ENCODE results near the gene LIMS1. TPM values are rescaled to one million over a fixed set of nuclear protein-coding genes. Genes with fewer than 3 reads are reported as not detected.

LIMS1 gene
- total RNA-seq, 1 experiment from 2014 or later: 70.9 TPM

GRCh38 chr2:108628936-108629335 lies 94.7 kb downstream of the LIMS1 start:
- Mint-ChIP-seq H3K9me3 (ENCODE audit: unreplicated experiment) (no peaks in the 10 kb centered on the region), H3K27me3 (ENCODE audit: insufficient read depth, unreplicated experiment) (no peaks in the 10 kb centered on the region), H3K36me3 (ENCODE audit: insufficient read depth, unreplicated experiment) (no peaks in the 10 kb centered on the region), H3K4me1 (ENCODE audit: insufficient read depth, unreplicated experiment) (peaks cover 34% of the 10 kb centered on the region), H3K4me3 (ENCODE audit: unreplicated experiment) (no peak overlapping the region), H3K27ac (ENCODE audit: low read depth, unreplicated experiment) (no peak overlapping the region)
- POLR2A ChIA-PET: interaction anchor here (0.6 to 3.4 kb wide), 5 partner anchors 7 to 96 kb away, joined by 3 to 18 read pairs (median 3); no protein-coding TSS in a partner anchor
- intact Hi-C loops (cut with micrococcal nuclease): no loop called here
- no peak for TF ChIP-seq CTCF (IDR thresholded peaks at IDR 0.05; ENCODE audit: unreplicated experiment)
- BruUV-seq (replicated peaks): no TSS peak
- no peak for DNase-seq (ENCODE audit: unreplicated experiment)
- CTCF ChIA-PET: interaction anchor here (0.7 to 10.9 kb wide), 6 partner anchors 9 to 309 kb away, joined by 3 to 138 read pairs (median 5); no protein-coding TSS in a partner anchor

- ChIA-PET CTCF (interaction anchor here (0.6 to 10.9 kb wide), 4 partner anchors 9 to 85 kb away, joined by 3 to 138 read pairs (median 8); no protein-coding TSS in a partner anchor), POLR2A (interaction anchor here (0.6 to 3.4 kb wide), 5 partner anchors 8 to 96 kb away, joined by 3 to 18 read pairs (median 3); no protein-coding TSS in a partner anchor)
- Mint-ChIP-seq H3K9me3 (ENCODE audit: unreplicated experiment) (no peaks in the 10 kb centered on the region), H3K36me3 (ENCODE audit: insufficient read depth, unreplicated experiment) (no peaks in the 10 kb centered on the region), H3K27ac (ENCODE audit: low read depth, unreplicated experiment) (no peak overlapping the region), H3K27me3 (ENCODE audit: insufficient read depth, unreplicated experiment) (no peaks in the 10 kb centered on the region), H3K4me1 (ENCODE audit: insufficient read depth, unreplicated experiment) (peaks cover 37% of the 10 kb centered on the region), H3K4me3 (ENCODE audit: unreplicated experiment) (no peak overlapping the region)
- no TSS peak for BruUV-seq (replicated peaks)
- intact Hi-C loops (cut with micrococcal nuclease): no loop called here
- DNase-seq (ENCODE audit: unreplicated experiment): no peak
- TF ChIP-seq CTCF (IDR thresholded peaks at IDR 0.05; ENCODE audit: unreplicated experiment): no peak
These were observed 95.1 kb downstream of the LIMS1 start for GRCh38 chr2:108629417-108629816.

GRCh38 chr2:108630567-108631405 lies 96.5 kb downstream of the LIMS1 start:
- no peak overlapping the region for H3K4me3 Mint-ChIP-seq (ENCODE audit: unreplicated experiment)
- peak; percentile 51 for DNase-seq (ENCODE audit: unreplicated experiment)
- POLR2A ChIA-PET: interaction anchor here (0.6 to 3.4 kb wide), 5 partner anchors 9 to 36 kb away, joined by 3 to 18 read pairs (median 5); no protein-coding TSS in a partner anchor
- peaks cover 37% of the 10 kb centered on the region for H3K4me1 Mint-ChIP-seq (ENCODE audit: insufficient read depth, unreplicated experiment)
- H3K9me3 Mint-ChIP-seq (ENCODE audit: unreplicated experiment): no peaks in the 10 kb centered on the region
- no TSS peak for BruUV-seq (replicated peaks)
- TF ChIP-seq CTCF (IDR thresholded peaks at IDR 0.05; ENCODE audit: unreplicated experiment): no peak
- H3K36me3 Mint-ChIP-seq (ENCODE audit: insufficient read depth, unreplicated experiment): no peaks in the 10 kb centered on the region
- CTCF ChIA-PET: interaction anchor here (1.8 to 2.4 kb wide), 3 partner anchors 10 to 37 kb away, joined by 4 to 9 read pairs (median 9); no protein-coding TSS in a partner anchor
- H3K27me3 Mint-ChIP-seq (ENCODE audit: insufficient read depth, unreplicated experiment): no peaks in the 10 kb centered on the region
- intact Hi-C loops (cut with micrococcal nuclease): no loop called here
- H3K27ac Mint-ChIP-seq (ENCODE audit: low read depth, unreplicated experiment): no peak overlapping the region

Measured in MCF 10A (cell line).